Central memory CD8-positive, alpha-beta T cell (primary cell): ENCODE data around the gene CCDC78.
"Not testable (repeated sequence)": the region's sequence is repeated elsewhere in the genome, so short reads cannot be mapped to it uniquely, and the experiment has no call there.

Experiments used
- ATAC-seq: fragments of 150-1000 bp; cut with Tn5 transposase; replicated peaks from 2 replicates; pipeline ENCODE4 v1.10.0; 2022; ENCODE audit warnings: mild to moderate bottlenecking, moderate FRiP score, moderate number of reproducible peaks; ENCODE audit not compliant: poor library complexity, severe bottlenecking; ENCODE audit errors: extremely low read depth
- DNase-seq, 2 donors: peaks; one replicate each; pipeline ENCODE4 v3.0.0; 2021; ENCODE audit warnings: low spot score in 2 of 2
- H3K27ac Mint-ChIP-seq: one replicate; pipeline ENCODE4 v1.8.0; 2022; ENCODE audit warnings: low read depth, mild to moderate bottlenecking, moderate library complexity, mixed read lengths
- H3K27me3 Mint-ChIP-seq: one replicate; pipeline ENCODE4 v1.8.0; 2022; ENCODE audit warnings: mixed read lengths
- H3K36me3 Mint-ChIP-seq: one replicate; pipeline ENCODE4 v1.8.0; 2022; ENCODE audit warnings: mild to moderate bottlenecking, moderate library complexity, mixed read lengths; ENCODE audit not compliant: insufficient read depth
- H3K4me1 Mint-ChIP-seq: one replicate; pipeline ENCODE4 v1.8.0; 2022; ENCODE audit warnings: mixed read lengths
- H3K4me3 Mint-ChIP-seq: one replicate; pipeline ENCODE4 v1.8.0; 2022; ENCODE audit warnings: mild to moderate bottlenecking, moderate library complexity, mixed read lengths
- H3K9me3 Mint-ChIP-seq: one replicate; pipeline ENCODE4 v1.8.0; 2022; ENCODE audit warnings: mixed read lengths

Gene CCDC78

GRCh38 chr16:693364-693763 is 32.9 kb downstream of the CCDC78 start:
- H3K27me3 Mint-ChIP-seq, result peaks cover 10% of the 10 kb centered on the region
- H3K9me3 Mint-ChIP-seq, result peaks cover 5% of the 10 kb centered on the region
- no peak overlapping the region for H3K27ac Mint-ChIP-seq
- H3K4me3 Mint-ChIP-seq, result peak overlapping the region; percentile 22
- no peak for DNase-seq
- H3K4me1 Mint-ChIP-seq, result peaks cover 20% of the 10 kb centered on the region
- no peak for ATAC-seq
- H3K36me3 Mint-ChIP-seq, result peaks cover 12% of the 10 kb centered on the region

GRCh38 chr16:692356-693108 is 33.7 kb downstream of the CCDC78 start:
- Mint-ChIP-seq H3K36me3 (peaks cover 12% of the 10 kb centered on the region), H3K4me3 (peak overlapping the region; percentile 22), H3K27ac (no peak overlapping the region), H3K4me1 (peaks cover 20% of the 10 kb centered on the region), H3K9me3 (peaks cover 5% of the 10 kb centered on the region), H3K27me3 (peaks cover 10% of the 10 kb centered on the region)
- ATAC-seq (no peak), DNase-seq (no peak)

GRCh38 chr16:691242-691641 is 35.0 kb downstream of the CCDC78 start:
- peaks cover 19% of the 10 kb centered on the region for H3K4me1 Mint-ChIP-seq
- H3K27me3 Mint-ChIP-seq, result peaks cover 10% of the 10 kb centered on the region
- H3K9me3 Mint-ChIP-seq, DNase-seq, ATAC-seq: not testable (repeated sequence)
- H3K27ac Mint-ChIP-seq, result peak overlapping the region; percentile 93
- H3K36me3 Mint-ChIP-seq, result peaks cover 12% of the 10 kb centered on the region
- peak overlapping the region; percentile 87 for H3K4me3 Mint-ChIP-seq

DNA sequence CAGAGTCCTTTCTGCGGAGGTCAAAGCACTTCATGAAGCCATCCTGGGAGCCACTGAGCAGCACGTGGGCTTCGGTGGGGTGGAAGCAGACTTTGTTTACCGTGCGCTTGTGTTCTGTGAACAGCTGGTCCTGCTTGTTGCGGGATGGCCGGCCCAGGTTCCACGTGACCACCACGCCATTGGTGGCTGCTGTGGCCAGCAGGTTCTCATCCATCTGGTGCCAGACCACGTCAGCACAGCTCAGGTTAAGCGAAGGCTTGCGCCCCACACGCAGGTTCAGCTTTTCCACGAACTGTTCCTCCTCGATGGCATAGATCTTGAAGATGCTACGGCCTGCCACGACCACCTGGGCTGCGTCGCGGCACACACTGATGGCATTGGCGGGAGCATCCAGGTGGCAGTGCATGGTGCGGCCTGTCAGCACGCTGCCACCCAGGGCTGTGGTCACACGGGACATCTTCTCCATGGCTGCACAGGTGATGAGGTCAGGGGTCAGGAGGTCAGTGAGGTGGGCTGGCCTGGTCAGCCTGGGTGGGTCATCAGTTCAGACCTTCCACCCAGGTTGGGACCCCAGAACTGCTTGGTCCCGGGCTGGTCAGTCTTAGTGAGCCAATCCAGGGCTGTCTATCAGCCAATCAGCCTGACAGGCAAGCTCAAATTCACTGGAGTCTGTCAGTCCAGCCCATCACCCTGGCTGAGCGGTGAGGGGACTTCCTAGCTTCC is 36.9 kb downstream of the CCDC78 start:
- H3K27me3 Mint-ChIP-seq, result peaks cover 10% of the 10 kb centered on the region
- peaks cover 5% of the 10 kb centered on the region for H3K9me3 Mint-ChIP-seq
- H3K4me1 Mint-ChIP-seq, result peaks cover 15% of the 10 kb centered on the region
- peaks cover 11% of the 10 kb centered on the region for H3K36me3 Mint-ChIP-seq
- no peak for DNase-seq
- peak overlapping the region; percentile 87 for H3K4me3 Mint-ChIP-seq
- ATAC-seq, result no peak
- peak overlapping the region; percentile 93 for H3K27ac Mint-ChIP-seq

DNA sequence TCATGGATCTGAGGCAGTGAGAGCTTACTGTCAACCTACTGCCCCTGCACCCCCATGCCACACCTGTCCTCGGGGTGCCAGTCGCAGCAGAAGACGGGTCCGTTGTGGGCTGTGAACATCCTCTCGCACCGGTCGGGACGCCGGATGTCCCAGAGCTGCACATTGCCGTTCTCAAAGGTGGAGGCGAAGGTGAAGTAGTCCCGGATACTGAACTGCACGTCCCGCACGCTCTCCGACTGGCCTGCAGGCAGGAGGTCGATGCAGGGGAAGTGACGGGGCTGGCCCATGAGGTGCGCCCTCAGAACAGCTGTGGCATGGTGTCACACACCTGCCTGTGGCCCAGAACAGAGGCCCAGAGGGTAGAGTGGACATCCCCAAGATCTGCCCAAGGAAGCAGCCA is 38.7 kb downstream of the CCDC78 start:
- DNase-seq, result no peak
- peaks cover 5% of the 10 kb centered on the region for H3K9me3 Mint-ChIP-seq
- peaks cover under 1% of the 10 kb centered on the region for H3K27me3 Mint-ChIP-seq
- no peak overlapping the region for H3K4me3 Mint-ChIP-seq
- H3K4me1 Mint-ChIP-seq, result peaks cover 14% of the 10 kb centered on the region
- no peak for ATAC-seq
- H3K27ac Mint-ChIP-seq, result no peak overlapping the region
- H3K36me3 Mint-ChIP-seq, result peaks cover 15% of the 10 kb centered on the region

DNA sequence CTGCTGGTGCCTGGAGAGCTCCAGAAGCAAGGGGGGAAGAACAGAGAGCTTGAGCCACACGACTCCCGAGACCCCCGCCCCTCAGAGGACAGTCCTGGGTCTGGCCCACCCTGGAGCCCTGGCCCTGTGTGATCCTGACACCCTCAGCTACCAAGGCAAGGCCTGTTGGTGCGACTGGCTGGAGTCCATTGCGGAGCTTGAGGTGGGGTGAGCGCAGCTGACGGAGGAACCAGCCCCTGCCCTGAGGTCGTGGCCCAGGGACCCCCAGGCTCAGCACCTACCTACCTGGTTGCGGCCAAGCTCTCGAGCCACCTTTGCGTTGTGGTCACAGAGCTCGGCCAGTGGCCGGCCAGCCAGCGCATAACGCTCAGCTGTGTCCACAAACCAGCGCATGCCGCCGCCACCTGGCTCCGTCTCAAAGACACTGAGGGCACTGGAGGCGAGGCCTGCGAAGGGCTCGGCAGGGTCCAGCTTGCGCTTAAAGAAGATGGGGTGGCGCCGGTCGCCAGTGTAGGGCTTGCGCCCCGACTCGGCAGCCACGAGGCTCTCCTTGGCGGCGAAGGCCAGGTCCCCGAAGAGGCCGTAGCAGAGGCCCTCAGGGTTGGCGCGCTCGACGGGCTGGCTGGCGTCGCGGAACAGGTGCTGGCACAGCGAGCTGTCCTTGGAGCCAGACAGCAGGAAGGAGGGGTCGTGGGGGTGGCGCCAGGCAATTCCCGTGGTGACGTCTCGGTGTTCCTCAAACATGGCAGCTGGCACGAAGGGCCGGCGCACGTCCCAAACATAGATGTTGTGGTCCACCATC is 39.6 kb downstream of the CCDC78 start:
- peaks cover 5% of the 10 kb centered on the region for H3K9me3 Mint-ChIP-seq
- peaks cover 20% of the 10 kb centered on the region for H3K4me1 Mint-ChIP-seq
- H3K36me3 Mint-ChIP-seq, result peaks cover 24% of the 10 kb centered on the region
- no peaks in the 10 kb centered on the region for H3K27me3 Mint-ChIP-seq
- ATAC-seq (no peak), DNase-seq (no peak)
- H3K4me3 Mint-ChIP-seq, result no peak overlapping the region
- H3K27ac Mint-ChIP-seq, result no peak overlapping the region

GRCh38 chr16:685967-686366 is 40.3 kb downstream of the CCDC78 start:
- Mint-ChIP-seq H3K27me3 (no peaks in the 10 kb centered on the region), H3K27ac (no peak overlapping the region), H3K9me3 (peaks cover 2% of the 10 kb centered on the region), H3K36me3 (peaks cover 25% of the 10 kb centered on the region), H3K4me1 (peaks cover 23% of the 10 kb centered on the region), H3K4me3 (peak overlapping the region; percentile 43)
- DNase-seq, result no peak
- ATAC-seq, result no peak

DNA sequence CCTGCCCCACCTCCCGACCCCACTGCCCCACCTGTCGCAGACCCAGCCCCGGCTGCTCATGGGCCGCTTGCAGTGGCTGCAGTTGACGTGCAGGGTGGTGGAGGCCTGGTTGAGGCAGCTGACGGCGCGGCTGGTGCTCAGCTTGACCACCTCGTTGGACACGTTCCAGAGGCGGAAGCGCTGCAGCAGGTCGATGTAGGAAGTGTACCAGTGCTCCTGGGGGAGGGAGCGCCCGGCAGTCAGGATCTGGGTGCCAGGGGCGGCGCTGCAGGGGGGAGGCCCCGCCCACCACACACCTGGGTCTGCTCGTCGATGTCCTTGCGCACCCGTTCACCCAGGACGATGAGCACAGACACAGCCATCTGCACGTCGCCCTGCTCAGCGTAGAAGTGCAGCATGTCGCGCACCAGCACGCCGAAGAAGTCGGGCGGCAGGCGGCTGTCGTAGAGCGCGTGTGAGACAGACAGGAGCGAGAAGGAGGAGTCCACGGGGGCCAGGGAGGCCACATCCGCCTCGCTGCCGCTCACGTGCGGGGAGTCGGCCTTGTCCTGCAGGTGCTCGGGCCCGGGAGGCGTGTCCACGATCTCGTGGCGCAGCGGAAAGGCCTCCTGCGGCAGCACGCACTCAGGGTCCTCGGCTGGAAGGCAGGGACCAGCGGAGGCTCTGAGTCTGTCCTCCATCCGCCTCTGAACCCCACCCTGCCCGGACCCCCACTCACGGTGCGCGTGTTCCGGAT is 41.1 kb downstream of the CCDC78 start:
- Mint-ChIP-seq H3K4me3 (peak overlapping the region; percentile 43), H3K27me3 (no peaks in the 10 kb centered on the region), H3K27ac (peak overlapping the region; percentile 67), H3K36me3 (peaks cover 24% of the 10 kb centered on the region), H3K4me1 (peaks cover 23% of the 10 kb centered on the region), H3K9me3 (no peaks in the 10 kb centered on the region)
- DNase-seq, result no peak
- ATAC-seq, result no peak

GRCh38 chr16:684071-684794 is 42.0 kb downstream of the CCDC78 start, which contains the start of gene JMJD8:
Gene JMJD8, minus strand, starts transcription at chr16:684334. Its CDS starts 15 bp downstream, at chr16:684319.
- H3K9me3 Mint-ChIP-seq, result no peaks in the 10 kb centered on the region

DNA sequence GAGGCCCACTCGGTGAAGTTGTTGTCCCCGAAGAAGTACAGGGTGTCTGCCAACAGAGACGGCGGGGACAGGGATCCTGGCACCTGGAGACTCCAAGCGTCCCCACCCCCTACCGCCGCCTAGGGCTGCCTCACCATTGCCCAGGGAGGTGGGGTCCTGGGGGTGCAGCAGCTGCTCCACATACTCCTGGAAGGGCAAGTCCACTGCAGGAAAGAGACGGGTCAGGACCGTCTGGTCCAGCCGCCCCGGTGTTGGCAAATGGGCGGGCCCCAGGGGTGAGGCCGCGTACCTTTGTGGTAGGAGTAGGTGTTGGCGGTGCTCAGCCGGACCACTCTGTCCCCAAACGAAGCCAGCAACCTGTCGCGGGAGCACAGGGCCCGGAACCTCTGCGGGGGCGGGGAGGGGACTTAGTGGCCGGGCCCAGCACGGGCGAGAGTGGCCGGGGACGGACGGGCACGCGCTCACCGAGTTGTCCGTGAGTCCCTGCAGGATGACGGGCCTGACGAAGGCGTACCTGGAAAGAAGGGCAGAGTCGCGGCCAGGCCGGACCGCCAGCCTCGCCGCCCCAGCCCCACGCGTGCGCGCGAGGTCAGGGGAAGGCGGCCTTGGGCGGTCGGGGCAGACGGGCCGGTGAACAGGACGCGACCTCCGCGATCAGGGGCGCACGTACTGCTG is 42.7 kb downstream of the CCDC78 start:
- ATAC-seq, result no peak
- Mint-ChIP-seq H3K9me3 (no peaks in the 10 kb centered on the region), H3K27me3 (no peaks in the 10 kb centered on the region), H3K27ac (no peak overlapping the region), H3K4me1 (peaks cover 32% of the 10 kb centered on the region), H3K36me3 (peaks cover 25% of the 10 kb centered on the region), H3K4me3 (peak overlapping the region; percentile 73)
- DNase-seq, result no peak

More at GRCh38 chr16:684071-684794, 42.0 kb downstream of the CCDC78 start, which contains the start of gene JMJD8:
- Mint-ChIP-seq H3K4me1 (peaks cover 27% of the 10 kb centered on the region), H3K36me3 (peaks cover 22% of the 10 kb centered on the region), H3K27ac (peak within 1 kb of the TSS; percentile 67), H3K27me3 (no peaks in the 10 kb centered on the region), H3K4me3 (peak within 1 kb of the TSS; percentile 73)
- ATAC-seq (peak; percentile 70), DNase-seq (peak; percentile 89 to 90)
